Mesothelial cell of epicardium (in vitro differentiated cells): ENCODE measurements around the gene SLC25A47. TPM values are rescaled to one million over a fixed set of nuclear protein-coding genes. Genes with fewer than 3 reads are reported as not detected.

Experiments
- DNase-seq, 2 experiments: peaks; one replicate each; pipeline ENCODE4 v3.0.0; 2021; ENCODE audit warnings: low spot score in 2 of 2; ENCODE audit not compliant: unreplicated experiment in 2 of 2
- H3K27ac Mint-ChIP-seq: 2 replicates; pipeline ENCODE4 v1.8.0; 2021; ENCODE audit warnings: mixed read lengths
- H3K27me3 Mint-ChIP-seq: 2 replicates; pipeline ENCODE4 v1.8.0; 2021; ENCODE audit warnings: low read depth, mixed read lengths
- H3K36me3 Mint-ChIP-seq: 2 replicates; pipeline ENCODE4 v1.8.0; 2021; ENCODE audit warnings: mixed read lengths
- H3K4me1 Mint-ChIP-seq: 2 replicates; pipeline ENCODE4 v1.8.0; 2021; ENCODE audit warnings: mixed read lengths
- H3K4me3 Mint-ChIP-seq: 2 replicates; pipeline ENCODE4 v1.8.0; 2021; ENCODE audit warnings: mild to moderate bottlenecking, moderate library complexity, mixed read lengths
- H3K9me3 Mint-ChIP-seq: 2 replicates; pipeline ENCODE4 v1.8.0; 2021; ENCODE audit warnings: mixed read lengths
- total RNA-seq: library from RNA; stranded (reverse); gene quantifications from 3 replicates; pipeline ENCODE4 v1.2.1, GENCODE V29; 2021
- TF ChIP-seq, protein P1 (sequence below): fragments of 200-600 bp; sonication (generic); IDR thresholded peaks from one replicate; pipeline ENCODE4 v1.5.0; 2021; ENCODE audit warnings: antibody characterized with exemption; ENCODE audit not compliant: unreplicated experiment

SLC25A47 gene
- total RNA-seq, 1 donor from 2014 or later, result not detected

- TF ChIP-seq, protein P1, sequence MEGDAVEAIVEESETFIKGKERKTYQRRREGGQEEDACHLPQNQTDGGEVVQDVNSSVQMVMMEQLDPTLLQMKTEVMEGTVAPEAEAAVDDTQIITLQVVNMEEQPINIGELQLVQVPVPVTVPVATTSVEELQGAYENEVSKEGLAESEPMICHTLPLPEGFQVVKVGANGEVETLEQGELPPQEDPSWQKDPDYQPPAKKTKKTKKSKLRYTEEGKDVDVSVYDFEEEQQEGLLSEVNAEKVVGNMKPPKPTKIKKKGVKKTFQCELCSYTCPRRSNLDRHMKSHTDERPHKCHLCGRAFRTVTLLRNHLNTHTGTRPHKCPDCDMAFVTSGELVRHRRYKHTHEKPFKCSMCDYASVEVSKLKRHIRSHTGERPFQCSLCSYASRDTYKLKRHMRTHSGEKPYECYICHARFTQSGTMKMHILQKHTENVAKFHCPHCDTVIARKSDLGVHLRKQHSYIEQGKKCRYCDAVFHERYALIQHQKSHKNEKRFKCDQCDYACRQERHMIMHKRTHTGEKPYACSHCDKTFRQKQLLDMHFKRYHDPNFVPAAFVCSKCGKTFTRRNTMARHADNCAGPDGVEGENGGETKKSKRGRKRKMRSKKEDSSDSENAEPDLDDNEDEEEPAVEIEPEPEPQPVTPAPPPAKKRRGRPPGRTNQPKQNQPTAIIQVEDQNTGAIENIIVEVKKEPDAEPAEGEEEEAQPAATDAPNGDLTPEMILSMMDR, result no peak
- DNase-seq, result no peak
- Mint-ChIP-seq H3K9me3 (no peaks in the 10 kb centered on the region), H3K27ac (no peak overlapping the region), H3K4me1 (no peaks in the 10 kb centered on the region), H3K4me3 (no peak overlapping the region), H3K36me3 (peaks cover 34% of the 10 kb centered on the region), H3K27me3 (no peaks in the 10 kb centered on the region)
These were observed 22.6 kb downstream of the SLC25A47 start for GRCh38 chr14:100345711-100346110.

DNA sequence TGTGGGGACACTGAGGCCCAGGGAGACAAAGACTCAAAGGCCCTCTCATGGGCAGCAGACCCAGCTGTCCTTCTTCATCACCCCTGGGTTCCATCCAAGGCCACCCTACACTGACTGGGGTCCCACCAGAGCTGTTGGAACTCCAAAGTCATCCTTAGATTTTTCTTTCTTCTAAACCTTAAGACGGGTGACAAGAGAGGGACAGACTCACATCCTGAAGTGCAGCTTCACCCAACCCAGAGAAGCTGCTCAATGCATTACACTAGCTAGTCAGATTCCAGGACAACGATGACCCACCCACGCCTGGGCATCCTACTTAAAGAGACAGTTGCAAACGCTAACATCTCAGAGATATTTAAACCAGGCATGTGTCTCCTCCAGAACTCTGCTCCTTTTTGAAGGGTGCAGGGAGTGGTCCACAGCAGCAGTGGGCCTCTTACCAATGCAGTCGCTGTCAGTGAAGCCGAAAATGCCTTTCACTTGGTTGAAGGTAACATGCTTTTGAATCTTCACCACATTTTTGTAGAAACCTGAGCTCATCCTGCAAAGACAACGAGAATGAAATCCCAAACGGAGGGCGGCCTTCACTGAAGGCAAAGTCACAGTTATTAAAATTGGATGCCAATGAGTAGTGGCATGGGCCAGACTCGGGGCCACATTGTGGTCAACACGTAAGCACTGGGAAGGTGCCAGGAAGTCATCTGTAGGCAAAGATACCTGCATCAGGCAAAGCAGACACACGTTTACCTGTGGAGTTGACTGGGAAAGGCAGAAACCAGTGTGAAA is 23.4 kb downstream of the SLC25A47 start:
- Mint-ChIP-seq H3K4me1 (no peaks in the 10 kb centered on the region), H3K4me3 (no peak overlapping the region), H3K27ac (no peak overlapping the region), H3K27me3 (no peaks in the 10 kb centered on the region), H3K9me3 (no peaks in the 10 kb centered on the region), H3K36me3 (peaks cover 36% of the 10 kb centered on the region)
- no peak for DNase-seq
- TF ChIP-seq, protein P1, result no peak

DNA sequence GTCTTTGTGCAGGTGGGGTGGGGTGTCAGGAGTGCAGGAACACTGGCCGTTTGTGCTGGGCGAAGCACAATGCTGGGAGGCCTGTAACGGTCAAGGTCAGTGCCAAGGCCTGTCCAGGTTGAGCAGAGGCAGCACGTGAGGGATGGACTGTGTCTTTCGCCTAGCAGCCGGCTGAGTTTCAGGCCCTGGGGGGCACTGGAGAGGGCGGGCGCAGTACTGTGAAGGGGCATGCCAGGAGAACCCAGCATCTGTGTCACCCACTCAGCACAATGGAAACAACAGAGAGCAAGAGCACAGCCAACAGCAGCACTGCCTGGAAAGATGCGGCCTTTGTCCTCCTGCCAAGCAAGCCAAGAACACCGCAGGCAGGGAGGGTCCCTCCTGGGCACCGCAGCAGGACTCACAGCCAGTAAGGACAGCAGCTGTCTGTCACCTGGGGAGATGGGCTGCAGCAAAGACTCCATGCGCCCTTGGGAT is 25.2 kb downstream of the SLC25A47 start:
- TF ChIP-seq, protein P1, result no peak
- no peak for DNase-seq
- H3K27ac Mint-ChIP-seq, result no peak overlapping the region

DNA sequence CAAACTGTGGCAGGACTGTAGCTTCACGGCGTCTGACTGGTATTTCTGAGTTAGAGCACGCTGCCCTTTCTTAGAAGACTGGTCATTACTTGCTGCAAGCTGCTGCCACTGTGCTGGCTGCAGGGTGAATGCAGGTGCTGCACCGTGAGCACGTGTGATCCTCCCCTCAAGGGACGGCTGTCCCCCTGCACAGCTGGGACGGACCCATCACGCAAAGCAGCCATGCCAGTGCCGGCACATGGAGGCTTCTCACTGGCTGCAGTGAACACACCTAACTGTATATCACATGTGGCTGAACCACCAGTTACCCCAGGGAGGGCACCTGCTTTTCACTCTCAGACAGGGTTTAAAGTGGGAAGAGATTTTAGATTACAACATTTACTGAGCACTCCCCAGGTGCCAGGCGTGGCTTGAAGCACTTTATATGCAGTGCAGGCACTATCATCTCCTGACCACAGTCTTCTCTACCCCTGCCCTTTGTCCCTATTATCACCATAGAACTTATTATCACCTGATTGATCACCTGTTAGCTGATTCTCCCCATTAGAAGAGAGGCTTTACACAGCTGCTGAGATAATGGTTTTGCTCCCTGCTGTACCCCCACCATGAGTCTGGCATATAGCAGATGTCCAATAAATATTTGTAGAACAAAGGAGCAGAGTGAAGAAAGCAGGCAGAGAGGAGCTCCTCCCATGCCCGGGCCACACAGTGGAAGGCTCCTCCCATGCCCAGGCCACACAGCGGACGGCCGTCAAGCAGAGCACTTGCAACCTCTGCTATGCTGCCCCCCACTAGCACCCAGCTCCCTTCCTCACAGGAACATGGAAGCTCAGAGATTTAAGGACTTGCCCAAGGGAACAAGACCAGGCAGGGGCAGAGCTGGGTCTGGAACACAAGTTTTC is 25.9 kb downstream of the SLC25A47 start:
- peaks cover 40% of the 10 kb centered on the region for H3K36me3 Mint-ChIP-seq
- H3K9me3 Mint-ChIP-seq, result no peaks in the 10 kb centered on the region
- H3K27me3 Mint-ChIP-seq, result no peaks in the 10 kb centered on the region

More for the DNA sequence above, 25.2 kb downstream of the SLC25A47 start:
- H3K27me3 Mint-ChIP-seq, result no peaks in the 10 kb centered on the region
- H3K9me3 Mint-ChIP-seq, result no peaks in the 10 kb centered on the region
- no peaks in the 10 kb centered on the region for H3K4me1 Mint-ChIP-seq
- H3K36me3 Mint-ChIP-seq, result peaks cover 36% of the 10 kb centered on the region
- no peak overlapping the region for H3K4me3 Mint-ChIP-seq

GRCh38 chr14:100350276-100350926 is 27.3 kb downstream of the SLC25A47 start:
- Mint-ChIP-seq H3K4me1 (no peaks in the 10 kb centered on the region), H3K27ac (no peak overlapping the region), H3K9me3 (no peaks in the 10 kb centered on the region), H3K4me3 (no peak overlapping the region), H3K27me3 (no peaks in the 10 kb centered on the region), H3K36me3 (peaks cover 44% of the 10 kb centered on the region)
- TF ChIP-seq, protein P1, result no peak
- DNase-seq, result no peak

More for the DNA sequence above, 25.9 kb downstream of the SLC25A47 start:
- Mint-ChIP-seq H3K4me1 (no peaks in the 10 kb centered on the region), H3K27ac (no peak overlapping the region), H3K4me3 (no peak overlapping the region)
- no peak for DNase-seq
- TF ChIP-seq, protein P1, result no peak
